ENCODE data around the gene CIAO3.

DNA sequence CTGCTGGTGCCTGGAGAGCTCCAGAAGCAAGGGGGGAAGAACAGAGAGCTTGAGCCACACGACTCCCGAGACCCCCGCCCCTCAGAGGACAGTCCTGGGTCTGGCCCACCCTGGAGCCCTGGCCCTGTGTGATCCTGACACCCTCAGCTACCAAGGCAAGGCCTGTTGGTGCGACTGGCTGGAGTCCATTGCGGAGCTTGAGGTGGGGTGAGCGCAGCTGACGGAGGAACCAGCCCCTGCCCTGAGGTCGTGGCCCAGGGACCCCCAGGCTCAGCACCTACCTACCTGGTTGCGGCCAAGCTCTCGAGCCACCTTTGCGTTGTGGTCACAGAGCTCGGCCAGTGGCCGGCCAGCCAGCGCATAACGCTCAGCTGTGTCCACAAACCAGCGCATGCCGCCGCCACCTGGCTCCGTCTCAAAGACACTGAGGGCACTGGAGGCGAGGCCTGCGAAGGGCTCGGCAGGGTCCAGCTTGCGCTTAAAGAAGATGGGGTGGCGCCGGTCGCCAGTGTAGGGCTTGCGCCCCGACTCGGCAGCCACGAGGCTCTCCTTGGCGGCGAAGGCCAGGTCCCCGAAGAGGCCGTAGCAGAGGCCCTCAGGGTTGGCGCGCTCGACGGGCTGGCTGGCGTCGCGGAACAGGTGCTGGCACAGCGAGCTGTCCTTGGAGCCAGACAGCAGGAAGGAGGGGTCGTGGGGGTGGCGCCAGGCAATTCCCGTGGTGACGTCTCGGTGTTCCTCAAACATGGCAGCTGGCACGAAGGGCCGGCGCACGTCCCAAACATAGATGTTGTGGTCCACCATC is 54.1 kb downstream of the CIAO3 start:
- TF ChIP-seq SP1 (IDR thresholded peaks at IDR 0.05) (no peak), FOXK2 (IDR thresholded peaks at IDR 0.05) (no peak), ELF4 (IDR thresholded peaks at IDR 0.05) (no peak), LEF1 (IDR thresholded peaks at IDR 0.05; ENCODE audit: borderline replicate concordance) (no peak), ZNF384 (IDR thresholded peaks at IDR 0.05) (no peak), TARDBP (IDR thresholded peaks at IDR 0.05) (no peak), ARNT (IDR thresholded peaks at IDR 0.05) (no peak), FOXM1 (IDR thresholded peaks at IDR 0.05; ENCODE audit: borderline replicate concordance) (no peak), L3MBTL2 (conservative IDR thresholded peaks at IDR 0.05) (no peak), SUZ12 (IDR thresholded peaks at IDR 0.05) (no peak), BHLHE40 (IDR thresholded peaks at IDR 0.05; ENCODE audit: borderline replicate concordance) (no peak), NFRKB (IDR thresholded peaks at IDR 0.05) (no peak)
- TF ChIP-seq, protein P1, sequence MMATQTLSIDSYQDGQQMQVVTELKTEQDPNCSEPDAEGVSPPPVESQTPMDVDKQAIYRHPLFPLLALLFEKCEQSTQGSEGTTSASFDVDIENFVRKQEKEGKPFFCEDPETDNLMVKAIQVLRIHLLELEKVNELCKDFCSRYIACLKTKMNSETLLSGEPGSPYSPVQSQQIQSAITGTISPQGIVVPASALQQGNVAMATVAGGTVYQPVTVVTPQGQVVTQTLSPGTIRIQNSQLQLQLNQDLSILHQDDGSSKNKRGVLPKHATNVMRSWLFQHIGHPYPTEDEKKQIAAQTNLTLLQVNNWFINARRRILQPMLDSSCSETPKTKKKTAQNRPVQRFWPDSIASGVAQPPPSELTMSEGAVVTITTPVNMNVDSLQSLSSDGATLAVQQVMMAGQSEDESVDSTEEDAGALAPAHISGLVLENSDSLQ (IDR thresholded peaks at IDR 0.05) = no peak
